Mammary epithelial cell (primary cell): ENCODE measurements around the gene ADAMTS18.

Experiments
- CTCF ChIP-seq, 2 donors: IDR thresholded peaks in 1 of 2; conservative IDR thresholded peaks in 1 of 2; 2 replicates each; pipeline ENCODE4 v1.5.1; 2011 to 2012; ENCODE audit warnings: inconsistent platforms in 2 of 2, low read length in 2 of 2, mild to moderate bottlenecking in 2 of 2, control low read depth in 1 of 2, low read depth in 1 of 2; ENCODE audit not compliant: insufficient read depth in 1 of 2; ENCODE audit errors: extremely low read depth in 1 of 2
- EZH2 ChIP-seq: IDR thresholded peaks from 2 replicates; pipeline ENCODE4 v1.6.1; 2012; ENCODE audit warnings: low read length, inconsistent platforms, borderline replicate concordance

GRCh38 chr16:77432264-77432663 is 2.6 kb downstream of the ADAMTS18 start:
- TF ChIP-seq CTCF (conservative IDR thresholded peaks at IDR 0.05 in 1 of 2, IDR thresholded peaks at IDR 0.05 in 1 of 2; ENCODE audit: extremely low read depth in 1 of 2, insufficient read depth in 1 of 2, low read depth in 1 of 2, low read length in 2 of 2) = no peak
- TF ChIP-seq EZH2 = no peak
